Spleen (tissue), 7 donors: ENCODE results near the gene RPL27.

Experiments
- CTCF ChIP-seq, 11 experiments: fragments of 200-600 bp in 7 of 11; fragments of 450-650 bp in 4 of 11; sonication (generic) in 4 of 11; IDR thresholded peaks in 8 of 11; conservative IDR thresholded peaks in 3 of 11; 1 replicate in 7 of 11; 2 replicates in 4 of 11; pipeline versions ENCODE4 v1.4.0 to v1.8.0; 2016 to 2021; ENCODE audit warnings: antibody characterized with exemption in 11 of 11, inconsistent platforms in 4 of 11, mild to moderate bottlenecking in 1 of 11
- POLR2A ChIP-seq, 3 donors: fragments of 450-650 bp; IDR thresholded peaks; one replicate each; pipeline ENCODE4 v1.5.1; 2017; ENCODE audit warnings: antibody characterized with exemption in 3 of 3, mild to moderate bottlenecking in 1 of 3
- POLR2AphosphoS5 ChIP-seq, 3 donors: sonication (generic); formaldehyde crosslinking; IDR thresholded peaks; one replicate each; pipeline ENCODE4 v1.5.1; 2017; ENCODE audit warnings: antibody characterized with exemption in 3 of 3
- donor health status: DM: no; HTN: no; CAD: no; lungs with moderate emphysema.
- donor health status: DM: no; HTN: no; CAD: no.
- donor health status: DM: no; HTN: no; CAD: no.

GRCh38 chr17:43028221-43028861 is 30.1 kb downstream of the RPL27 start:
- no peak for TF ChIP-seq CTCF (IDR thresholded peaks at IDR 0.05 in 8 of 11, conservative IDR thresholded peaks at IDR 0.05 in 3 of 11)
- TF ChIP-seq POLR2A (IDR thresholded peaks at IDR 0.05), result no peak
- TF ChIP-seq POLR2AphosphoS5 (IDR thresholded peaks at IDR 0.05), result no peak
